HG03565 (cell line): ENCODE measurements around the gene BTN3A1.
"Not testable (repeated sequence)": the region's sequence is repeated elsewhere in the genome, so short reads cannot be mapped to it uniquely, and the experiment has no call there.

ENCODE experiments used
- ATAC-seq: cut with Tn5 transposase; IDR thresholded peaks from one replicate; pipeline ENCODE4 v1.9.1; 2021; ENCODE audit warnings: mild to moderate bottlenecking, moderate library complexity; ENCODE audit not compliant: unreplicated experiment

BTN3A1 gene

DNA sequence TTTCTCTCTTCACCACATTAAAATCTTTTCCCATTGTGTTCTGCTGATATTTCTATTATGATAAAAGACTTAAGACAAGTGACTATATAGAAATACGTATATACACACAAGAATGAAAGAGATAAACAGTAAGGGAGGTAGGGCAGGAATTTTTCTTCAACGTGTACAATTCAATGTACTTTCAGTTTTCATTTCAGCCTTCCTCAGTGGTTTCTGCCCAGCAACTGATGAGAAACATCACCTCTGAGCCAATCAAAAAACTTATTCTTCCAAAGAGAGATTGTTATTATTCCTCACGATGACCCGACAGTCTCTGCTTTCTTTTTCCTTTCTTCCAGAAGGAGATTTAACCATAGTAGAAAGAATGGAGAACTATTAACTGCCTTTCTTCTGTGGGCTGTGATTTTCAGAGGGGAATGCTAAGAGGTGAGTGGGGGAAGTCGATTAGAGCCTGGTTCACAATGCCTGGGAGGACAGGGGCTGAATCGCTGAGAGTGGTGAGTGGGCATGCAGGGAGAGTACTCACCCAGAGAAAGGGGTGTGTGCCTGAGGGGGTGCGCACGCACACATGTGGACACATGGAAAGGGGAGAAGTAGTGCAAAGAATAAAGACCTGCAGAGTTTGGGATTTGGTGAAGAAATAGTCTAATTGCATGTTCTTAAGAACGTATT, at the start of gene BTN3A1:
Gene BTN3A1, plus strand, starts transcription at position 289 of the 672 bp plus-strand sequence. CDS start 3,289 bp downstream, outside the sequence.
- peak; percentile 78 for ATAC-seq

DNA sequence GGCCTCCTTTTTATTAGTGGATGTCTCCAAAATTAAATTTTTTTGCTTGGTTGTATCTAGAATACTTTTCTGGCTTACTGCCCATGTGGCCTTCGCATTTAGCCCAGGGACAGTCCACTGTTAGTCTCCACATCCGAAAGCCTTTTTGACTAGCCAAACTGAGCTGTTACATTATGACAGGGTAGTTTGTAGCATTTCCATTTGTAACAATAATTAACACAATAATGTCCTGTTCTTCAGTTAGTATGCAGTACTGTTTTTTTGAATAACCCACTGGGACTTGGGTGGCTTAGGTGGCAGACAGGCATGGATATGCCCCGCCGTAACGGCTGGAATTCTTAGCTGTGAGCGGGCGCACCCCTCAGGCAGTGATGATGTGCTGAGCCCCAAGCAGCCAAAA, 49.8 kb upstream of the BTN3A1 start:
- ATAC-seq, result no peak

DNA sequence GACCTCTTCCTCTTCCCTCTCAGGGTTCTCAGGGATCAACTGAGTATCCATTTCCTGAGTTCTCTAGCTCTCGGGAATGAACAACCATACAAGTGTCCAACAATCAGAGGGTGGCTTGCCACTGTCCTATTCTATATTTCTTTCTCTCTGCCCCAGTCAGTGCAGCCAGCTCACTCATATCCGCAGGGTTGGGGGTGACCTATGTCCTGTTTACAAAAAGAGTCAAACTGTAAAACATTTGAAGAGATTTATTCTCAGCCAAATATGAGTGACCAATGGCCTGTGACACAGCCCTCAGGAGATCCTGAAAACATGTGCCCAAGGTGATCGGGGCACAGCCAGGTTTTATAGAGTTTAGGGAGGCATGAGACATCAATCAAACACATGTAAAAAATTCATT, 47.9 kb upstream of the BTN3A1 start:
- ATAC-seq, result no peak

DNA sequence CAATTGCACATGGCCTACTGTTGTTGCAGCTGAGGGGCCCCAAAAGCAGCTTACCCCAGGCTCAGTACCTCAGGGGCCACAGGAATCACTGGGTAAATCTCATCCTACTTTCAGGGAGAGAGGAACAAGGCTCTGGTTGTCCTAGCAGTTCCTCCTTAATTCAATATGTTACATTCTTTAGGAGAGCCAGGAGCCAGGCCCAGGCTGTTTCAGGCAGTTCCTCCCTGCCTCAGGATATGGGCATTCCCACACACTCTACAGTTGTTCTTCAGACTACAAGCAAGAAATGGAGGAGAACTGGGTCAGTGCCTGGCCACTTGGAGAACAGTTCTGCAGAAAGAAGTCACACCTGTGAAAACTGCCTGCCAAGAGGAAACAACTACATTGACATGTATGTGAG, 46.7 kb upstream of the BTN3A1 start:
- ATAC-seq, result no peak

DNA sequence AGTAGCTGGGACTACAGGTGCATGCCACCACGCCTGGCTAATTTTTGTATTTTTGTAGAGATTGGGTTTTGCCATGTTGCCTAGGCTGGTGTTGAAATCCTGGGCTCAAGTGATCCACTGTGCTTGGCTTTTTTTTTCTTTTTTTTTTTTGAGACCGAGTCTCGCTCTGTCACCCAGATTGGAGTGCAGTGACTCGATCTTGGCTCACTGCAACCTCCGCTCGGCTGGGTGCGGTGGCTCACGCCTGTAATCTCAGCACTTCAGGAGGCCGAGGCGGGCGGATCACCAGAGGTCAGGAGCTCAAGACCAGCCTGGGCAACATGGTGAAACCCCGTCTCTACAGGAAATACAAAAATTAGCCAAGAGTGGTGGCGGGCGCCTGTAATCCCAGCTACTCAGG, 44.5 kb upstream of the BTN3A1 start:
- ATAC-seq, result not testable (repeated sequence)

DNA sequence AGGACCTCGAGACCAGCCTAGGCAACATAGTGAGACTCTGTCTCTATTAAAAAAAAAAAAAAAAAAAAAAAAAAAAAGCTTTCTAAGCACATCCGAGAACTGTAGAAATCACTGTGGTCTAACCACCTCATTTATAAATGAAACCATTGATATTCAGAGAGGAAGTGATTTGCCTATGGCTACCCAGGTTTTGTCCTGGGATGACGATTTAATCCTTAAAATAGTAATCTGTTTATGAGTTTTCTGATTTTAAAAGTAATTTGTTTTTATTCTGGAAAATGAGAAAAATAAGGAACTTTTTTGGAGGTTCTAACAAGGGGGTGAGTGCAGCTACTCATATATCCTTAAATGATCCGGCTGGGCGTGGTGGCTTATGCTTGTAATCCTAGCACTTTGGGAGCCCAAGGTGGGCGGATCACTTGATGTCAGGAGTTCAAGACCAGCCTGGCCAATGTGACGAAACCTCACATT, 43.5 kb upstream of the BTN3A1 start:
- peak; percentile 56 for ATAC-seq

DNA sequence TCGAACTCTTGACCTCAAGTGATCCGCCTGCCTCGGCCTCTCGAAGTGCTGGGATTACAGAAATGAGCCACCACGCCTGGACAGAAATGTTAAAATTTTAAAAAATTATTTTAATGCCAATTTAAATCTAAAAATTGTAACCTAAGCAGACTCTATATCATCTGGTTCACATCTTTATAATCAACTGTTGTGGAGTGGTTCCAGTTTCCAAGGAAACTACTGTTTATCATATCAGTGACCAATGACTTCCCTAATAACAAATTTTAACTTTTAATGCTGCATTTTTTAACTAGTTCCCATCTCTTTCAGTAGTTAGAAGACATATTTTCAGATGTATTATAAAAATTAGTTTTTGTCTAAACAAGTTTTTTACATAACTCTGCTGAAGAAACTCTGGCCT, 42.3 kb upstream of the BTN3A1 start:
- no peak for ATAC-seq

DNA sequence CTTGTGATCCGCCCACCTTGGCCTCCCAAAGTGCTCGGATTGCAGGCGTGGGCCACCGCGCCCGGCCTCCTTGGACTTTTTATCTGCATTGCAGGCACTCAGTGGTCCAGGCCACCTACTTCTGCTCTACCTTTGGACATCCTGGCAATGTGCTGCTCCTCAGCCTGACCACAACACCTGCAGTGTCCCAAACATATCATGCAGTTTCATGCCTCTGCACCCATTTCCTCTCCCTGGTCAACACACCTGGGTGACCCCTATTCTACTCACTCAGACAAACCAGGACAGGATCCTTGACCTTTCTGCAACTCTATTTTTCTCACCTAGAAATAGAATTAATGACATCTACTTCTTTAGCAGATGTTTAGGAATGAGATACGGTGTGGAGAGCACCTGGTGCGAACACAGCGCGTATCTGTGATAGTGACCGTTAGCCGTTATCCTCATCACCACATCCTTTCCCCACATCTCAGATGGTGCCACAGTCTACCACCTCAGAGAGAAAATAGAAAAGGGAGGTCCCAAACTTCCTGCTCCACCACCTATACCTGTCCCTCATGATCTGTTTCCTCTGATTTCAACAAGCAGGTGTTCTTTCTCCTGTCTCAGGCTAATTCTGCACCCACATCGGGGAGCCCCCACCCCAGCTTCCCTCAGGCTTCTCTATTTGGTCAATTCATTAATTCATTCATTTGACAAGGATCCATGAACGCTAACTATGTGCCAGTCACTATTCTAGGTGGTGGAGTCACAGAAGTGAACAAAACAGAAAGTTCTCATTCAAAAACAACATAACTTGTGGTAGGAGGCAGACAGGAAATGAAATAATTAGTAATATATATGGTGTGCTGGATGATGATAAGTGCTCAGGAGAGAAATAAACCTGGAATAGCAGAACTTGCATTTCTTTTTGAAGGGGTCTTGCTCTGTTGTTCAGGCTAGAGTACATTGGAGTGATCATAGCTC, 41.3 kb upstream of the BTN3A1 start:
- ATAC-seq, result no peak

DNA sequence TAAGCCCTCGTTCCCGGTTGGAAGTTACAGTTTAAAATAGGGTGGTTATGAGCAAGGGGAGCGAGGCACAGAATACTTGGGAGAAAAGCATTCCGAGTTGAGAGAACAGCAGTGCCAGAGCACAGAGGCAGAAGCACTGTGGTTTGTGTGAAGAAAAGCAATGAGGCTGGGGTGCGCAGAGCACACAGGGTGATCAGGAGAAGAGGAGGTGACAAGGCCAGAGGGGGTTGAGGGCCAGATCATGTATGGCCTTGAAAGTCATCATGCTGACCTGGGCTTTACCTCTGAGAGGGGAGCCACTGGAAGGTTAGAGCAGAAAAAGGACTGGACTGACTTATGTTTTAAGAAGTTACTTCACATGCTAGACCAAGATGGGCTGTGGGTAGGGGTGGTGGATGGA, 40.5 kb upstream of the BTN3A1 start:
- ATAC-seq, result no peak

DNA sequence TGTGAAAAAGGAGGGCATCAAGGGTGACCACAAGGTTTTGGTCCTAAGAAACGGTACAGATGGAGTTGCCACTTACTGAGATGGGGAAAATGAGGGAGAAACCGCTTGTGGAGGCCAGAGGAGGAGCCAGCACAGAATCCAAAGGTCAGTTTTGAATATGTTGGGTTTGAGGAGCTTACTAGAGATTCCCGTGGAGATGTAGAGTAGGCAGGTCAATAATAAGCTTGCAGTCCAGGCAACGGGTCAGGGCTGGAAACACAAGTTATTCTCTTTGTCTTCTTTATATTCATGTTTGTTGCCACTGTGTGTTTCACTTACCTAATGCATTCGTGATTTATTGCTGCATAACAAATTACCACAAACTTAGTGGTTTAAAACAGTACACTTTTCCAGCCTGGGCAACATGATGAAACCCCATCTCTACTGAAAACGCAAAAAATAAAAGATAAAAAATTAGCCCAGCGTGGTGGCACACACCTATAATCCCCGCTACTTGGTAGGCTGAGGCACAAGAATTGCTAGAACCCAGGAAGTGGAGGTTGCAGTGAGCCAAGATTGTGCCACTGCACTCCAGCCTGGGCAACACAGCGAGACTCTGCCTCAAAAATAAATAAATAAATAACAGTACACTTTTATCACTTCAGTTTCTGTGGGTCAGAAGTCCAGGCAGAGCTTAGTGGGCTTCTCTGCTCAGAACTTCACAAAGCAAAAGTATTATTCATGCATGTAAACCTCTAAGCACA, 39.8 kb upstream of the BTN3A1 start:
- no peak for ATAC-seq

DNA sequence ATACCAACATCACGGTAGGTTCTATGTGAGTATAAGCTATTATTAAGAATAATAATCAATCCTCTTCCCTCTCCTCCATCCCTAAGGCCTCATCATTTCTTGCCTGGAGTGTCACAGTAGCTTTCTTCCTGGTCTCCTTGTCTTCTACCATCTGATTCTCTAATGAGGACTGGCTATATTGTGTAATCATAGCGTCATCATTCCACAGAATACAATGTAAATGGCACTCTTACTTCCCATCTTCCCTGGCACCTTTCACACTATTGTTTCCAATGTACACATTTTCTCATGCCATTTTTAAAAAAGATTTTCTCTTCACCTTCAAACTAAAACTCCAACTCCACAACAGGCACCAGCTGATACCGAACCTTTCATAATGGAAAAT, 39.2 kb upstream of the BTN3A1 start:
- no peak for ATAC-seq

DNA sequence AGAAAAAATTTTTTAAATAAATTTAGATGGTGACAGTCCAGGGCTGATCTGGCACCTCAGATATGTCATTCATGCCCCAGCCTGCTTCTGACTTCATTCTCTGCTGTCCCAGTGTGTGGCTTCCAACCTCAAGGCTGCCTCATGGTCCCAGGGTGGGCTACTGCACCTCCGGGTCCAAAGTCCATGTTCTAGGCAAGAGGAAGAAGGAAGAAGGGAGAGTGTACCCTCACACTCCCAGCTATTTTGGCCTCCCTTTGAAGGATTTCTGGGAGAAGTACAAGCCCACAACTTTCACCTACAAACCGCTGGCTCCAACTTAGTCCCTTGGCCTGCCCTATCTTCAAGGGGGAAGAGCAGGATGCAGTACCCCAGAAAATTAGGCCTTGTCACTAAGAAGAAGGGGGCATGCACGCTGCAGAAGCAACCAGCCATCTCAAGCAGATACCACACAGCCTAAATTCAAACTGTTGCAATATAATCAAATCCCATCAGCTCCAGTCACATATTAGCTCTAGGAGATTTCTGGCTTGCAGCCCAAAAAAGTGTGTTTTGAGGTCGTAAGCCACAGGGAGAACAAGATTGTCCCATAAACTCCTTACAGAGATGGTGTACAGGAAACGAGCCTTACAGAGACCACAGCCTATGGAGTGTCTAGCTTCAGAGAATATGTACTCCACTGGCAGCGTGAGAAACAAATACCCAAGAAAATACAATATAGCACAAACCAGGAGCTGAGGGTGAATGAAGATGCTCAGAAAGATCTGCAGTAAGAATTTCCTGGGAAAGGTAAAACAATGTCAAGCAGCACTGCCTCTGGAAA, 38.0 kb upstream of the BTN3A1 start:
- ATAC-seq, result no peak

DNA sequence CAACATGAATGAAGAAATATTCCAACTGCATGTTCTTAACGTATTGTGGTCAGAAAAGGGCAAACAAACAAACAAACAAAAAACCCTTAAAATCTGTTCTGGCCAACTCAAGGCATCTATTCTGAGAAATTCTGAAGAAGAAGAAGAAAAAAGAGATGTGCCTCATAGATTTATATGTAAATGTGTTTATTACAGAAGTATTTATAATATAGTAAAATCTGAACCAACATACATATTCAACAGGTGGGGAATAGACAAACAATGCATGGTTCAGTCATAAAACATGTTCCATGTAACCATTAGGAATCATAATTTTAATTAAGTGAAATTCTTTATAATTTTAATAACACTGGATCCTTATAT, 36.5 kb upstream of the BTN3A1 start:
- ATAC-seq, result no peak

DNA sequence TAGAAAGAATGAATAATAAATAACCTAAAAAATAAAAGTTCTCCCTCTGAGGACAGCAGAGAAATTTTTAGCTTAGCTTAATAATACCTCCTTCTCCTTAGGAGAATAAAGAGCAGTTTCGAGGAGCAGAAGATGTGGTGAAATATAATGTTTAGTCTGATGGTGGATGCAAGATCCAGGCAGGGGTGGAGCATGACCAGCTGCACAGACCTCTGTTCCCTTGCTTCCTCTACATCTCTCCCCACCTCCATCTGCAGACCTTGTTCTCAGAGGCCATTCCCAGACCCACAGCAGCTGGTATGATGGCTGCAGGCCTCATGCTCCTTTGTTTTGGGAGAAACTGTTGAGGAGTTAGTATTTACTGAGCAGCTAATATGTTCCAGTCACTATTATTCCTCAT, 35.6 kb upstream of the BTN3A1 start:
- ATAC-seq, result no peak

DNA sequence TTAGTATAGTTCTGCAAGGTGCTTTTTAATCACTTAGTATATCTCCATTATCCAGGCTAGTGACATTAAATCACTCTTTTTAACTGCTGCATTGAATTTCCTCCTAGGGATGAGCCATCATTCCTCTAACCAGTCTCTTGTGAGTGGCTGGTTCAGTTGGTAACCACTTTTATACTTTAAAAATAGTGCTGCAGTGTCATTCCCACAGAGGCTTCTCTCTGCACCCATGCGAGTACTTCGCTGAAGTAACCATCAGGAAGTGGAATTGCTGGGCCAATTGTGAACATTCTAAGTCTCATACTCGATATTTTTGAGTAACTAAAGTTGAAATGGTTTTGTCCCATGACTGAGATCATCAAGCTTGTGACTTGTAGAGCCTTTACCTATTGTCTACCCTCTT, 35.0 kb upstream of the BTN3A1 start:
- no peak for ATAC-seq

DNA sequence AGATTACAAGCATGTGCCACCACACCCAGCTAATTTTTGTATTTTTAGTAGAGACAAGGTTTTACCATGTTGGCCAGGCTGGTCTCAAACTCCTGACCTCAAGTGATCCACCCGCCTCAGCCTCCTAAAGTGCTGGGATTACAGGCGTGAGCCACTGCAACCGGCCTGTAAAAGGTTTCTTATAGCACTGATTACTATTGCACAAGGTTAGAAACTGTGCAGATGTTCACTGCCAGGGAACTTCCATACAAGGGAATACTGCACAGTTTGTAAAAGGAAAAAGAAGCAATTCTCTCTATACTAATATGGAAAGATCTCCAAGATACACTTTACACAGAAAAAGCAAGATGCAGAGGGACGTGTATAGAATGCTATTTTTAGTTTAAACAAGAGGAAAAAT, 30.3 kb upstream of the BTN3A1 start:
- ATAC-seq, result not testable (repeated sequence)

DNA sequence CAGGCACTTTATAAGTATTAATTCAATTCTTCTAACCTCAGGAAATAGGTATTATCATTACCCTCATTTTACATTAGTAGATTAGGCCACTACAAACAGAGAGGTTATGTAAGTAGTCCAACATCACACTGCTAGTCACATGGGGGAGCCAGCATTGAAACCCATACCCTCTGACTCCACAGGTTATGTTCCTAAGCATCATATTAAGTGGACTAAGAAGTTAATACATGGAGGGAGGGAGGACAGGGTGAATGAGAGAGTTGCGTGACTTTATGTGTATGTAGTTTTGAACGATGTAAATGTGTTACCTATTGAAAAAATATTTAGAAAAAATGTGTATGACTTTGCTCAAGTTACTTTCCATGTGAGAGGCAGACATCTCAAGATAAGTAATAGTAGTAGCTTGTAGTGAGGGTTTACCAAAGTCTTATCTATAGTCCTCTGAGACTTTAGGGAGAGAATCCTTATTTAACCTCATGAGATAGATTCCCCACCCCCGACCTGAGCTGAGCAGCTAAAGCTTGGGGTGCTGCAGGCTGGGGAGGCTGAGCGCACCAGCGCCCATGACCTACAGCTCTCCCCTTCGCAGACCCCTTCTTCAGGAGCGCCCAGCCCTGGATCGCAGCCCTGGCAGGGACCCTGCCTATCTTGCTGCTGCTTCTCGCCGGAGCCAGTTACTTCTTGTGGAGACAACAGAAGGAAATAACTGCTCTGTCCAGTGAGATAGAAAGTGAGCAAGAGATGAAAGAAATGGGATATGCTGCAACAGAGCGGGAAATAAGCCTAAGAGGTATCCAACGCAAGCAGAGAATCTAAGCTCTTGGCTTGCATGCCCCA, 29.5 kb upstream of the BTN3A1 start:
- no peak for ATAC-seq

DNA sequence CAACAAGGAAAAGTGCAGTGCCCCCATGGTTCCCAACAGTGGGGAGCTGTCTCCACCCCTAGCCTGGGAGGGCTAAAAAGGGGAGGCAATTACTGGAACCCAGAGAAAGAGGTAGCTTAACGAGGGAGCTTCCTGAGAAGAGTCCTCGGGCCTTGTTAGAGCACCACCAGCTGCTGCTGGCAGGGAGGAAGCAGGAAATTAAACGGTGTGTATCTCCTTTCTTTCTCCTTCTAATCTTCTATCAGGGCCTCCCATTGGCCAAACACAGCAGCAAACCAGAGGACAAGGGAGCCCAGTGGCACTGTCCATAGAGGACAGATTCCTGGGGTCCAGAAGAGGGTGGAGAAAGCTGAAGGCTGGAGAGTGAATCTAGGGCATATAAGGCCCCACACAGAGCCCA, 26.8 kb upstream of the BTN3A1 start:
- ATAC-seq, result no peak

DNA sequence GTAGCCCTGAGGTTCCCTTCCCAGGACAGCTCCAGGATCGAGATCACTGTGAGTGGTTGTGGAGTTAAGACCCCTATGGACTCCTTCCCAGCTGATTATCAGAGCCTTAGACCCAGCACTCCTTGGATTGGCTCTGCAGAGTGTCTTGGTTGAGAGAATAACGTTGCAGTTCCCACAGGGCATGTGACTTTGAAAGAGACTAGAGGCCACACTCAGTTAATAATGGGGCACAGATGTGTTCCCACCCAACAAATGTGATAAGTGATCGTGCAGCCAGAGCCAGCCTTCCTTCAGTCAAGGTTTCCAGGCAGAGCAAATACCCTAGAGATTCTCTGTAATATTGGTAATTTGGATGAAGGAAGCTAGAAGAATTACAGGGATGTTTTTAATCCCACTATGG, 24.4 kb upstream of the BTN3A1 start:
- no peak for ATAC-seq

DNA sequence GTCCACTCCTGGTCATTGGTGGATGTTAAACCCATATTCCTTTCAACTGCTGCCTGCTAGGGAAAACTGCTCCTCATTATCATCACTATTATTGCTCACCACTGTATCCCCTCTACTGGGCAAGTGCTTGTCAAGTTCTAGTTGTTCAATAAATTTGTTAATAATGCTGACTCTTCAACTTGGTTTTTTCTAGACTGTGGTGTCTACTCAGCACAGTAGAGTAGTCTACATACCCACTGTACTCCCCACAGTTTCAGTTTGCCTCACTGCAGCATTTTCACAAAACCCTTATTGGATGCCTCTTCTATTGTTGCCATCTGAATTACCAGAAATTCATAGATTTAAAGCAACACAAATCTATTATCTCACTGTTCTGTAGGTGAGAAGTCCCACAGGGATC, 23.9 kb upstream of the BTN3A1 start:
- not testable (repeated sequence) for ATAC-seq
